Measurements from ENCODE around the gene ZSCAN22. TPM values are rescaled to one million over a fixed set of nuclear protein-coding genes. Genes with fewer than 3 reads are reported as not detected.
A peak's percentile ranks its signal among the peaks of the same experiment; 100 is the strongest.

Gene ZSCAN22
- total RNA-seq, 1 donor from 2014 or later: 6.3 TPM

DNA sequence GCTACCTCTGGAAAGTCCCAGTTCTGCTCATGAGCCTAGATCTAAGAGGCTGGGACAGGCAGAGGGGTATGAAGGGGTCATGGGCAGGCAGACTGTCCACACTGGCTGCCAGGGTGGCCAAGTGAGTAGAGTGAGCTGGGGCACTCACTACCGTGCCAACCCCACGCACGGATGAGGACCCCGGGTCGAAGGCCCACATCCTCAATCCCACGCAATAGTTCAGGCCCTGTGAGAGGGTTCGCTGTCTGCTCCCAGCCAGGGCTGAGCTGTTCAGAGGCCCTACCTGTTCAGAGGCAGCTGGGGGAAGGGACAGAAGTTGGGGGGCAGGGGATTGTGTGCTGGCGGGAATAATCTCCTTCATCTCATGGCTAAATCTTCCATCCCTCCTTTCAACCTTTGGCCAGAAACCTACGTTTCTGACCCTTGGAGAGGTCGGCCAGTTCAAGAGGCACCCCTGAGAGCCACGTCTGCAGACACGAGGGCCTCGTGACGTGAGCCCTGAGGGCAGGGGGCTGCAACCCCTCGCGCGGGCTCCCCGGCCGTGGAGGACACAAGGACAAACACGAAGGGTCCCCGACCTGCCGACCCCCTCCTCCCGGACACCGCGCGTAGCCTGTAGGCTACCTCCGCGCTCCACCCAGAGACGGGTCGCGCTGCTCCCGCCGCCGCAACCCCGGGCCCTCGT, 59.2 kb downstream of the ZSCAN22 start:
- H3K27ac Mint-ChIP-seq (ENCODE audit: unreplicated experiment): peak overlapping the region; percentile 100
- DNase-seq (ENCODE audit: low read depth, low spot score): no peak
- peaks cover 4% of the 10 kb centered on the region for H3K27me3 Mint-ChIP-seq (ENCODE audit: low read depth)
- peaks cover 15% of the 10 kb centered on the region for H3K36me3 Mint-ChIP-seq (ENCODE audit: low read depth)
- peak overlapping the region; percentile 99 for H3K4me3 Mint-ChIP-seq
- TF ChIP-seq, protein P1, sequence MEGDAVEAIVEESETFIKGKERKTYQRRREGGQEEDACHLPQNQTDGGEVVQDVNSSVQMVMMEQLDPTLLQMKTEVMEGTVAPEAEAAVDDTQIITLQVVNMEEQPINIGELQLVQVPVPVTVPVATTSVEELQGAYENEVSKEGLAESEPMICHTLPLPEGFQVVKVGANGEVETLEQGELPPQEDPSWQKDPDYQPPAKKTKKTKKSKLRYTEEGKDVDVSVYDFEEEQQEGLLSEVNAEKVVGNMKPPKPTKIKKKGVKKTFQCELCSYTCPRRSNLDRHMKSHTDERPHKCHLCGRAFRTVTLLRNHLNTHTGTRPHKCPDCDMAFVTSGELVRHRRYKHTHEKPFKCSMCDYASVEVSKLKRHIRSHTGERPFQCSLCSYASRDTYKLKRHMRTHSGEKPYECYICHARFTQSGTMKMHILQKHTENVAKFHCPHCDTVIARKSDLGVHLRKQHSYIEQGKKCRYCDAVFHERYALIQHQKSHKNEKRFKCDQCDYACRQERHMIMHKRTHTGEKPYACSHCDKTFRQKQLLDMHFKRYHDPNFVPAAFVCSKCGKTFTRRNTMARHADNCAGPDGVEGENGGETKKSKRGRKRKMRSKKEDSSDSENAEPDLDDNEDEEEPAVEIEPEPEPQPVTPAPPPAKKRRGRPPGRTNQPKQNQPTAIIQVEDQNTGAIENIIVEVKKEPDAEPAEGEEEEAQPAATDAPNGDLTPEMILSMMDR (conservative IDR thresholded peaks at IDR 0.05): no peak
- H3K9me3 Mint-ChIP-seq: no peaks in the 10 kb centered on the region
- peaks cover 39% of the 10 kb centered on the region for H3K4me1 Mint-ChIP-seq

DNA sequence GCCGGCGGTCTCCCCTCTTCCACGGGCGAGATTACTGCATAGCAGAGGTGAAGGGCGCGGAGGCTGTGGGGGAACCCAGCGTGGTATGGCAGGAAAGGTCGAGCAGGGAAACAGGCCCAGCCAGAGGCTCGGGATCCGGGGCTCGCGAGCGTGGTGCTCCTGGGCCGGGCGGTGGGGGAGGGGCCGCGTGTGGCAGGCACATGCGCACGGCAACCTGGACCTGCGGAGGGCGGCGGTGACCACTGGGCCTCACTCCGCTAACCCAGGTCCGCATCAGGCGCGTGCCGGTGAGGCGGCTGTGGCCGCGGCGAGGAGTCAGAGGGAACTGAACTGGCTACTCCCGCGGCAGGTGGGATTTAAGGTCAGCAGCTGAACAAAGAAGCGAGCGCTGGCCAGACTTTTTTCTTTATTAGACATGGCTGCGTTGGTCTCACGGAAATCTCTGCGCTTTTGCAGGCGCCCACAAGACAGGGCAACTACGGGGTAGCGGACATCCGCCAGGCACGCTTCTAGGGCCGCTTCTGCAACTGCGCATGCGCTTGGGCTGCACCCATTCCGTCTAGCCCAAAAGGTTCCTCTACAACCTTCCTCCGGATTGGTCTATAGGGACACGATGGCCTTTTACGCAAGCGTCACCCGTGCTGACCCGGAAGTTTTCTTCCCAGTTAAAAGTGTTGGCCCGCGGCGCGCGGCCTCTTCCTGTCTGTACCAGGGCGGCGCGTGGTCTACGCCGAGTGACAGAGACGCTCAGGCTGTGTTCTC, 60.0 kb downstream of the ZSCAN22 start, which contains the start of gene RPS5:
Gene RPS5 (plus strand): TSS at position 694 of the 762 bp plus-strand sequence. CDS start 869 bp downstream, outside the sequence.
- H3K36me3 Mint-ChIP-seq (ENCODE audit: low read depth): peaks cover 15% of the 10 kb centered on the region
- H3K27ac Mint-ChIP-seq (ENCODE audit: unreplicated experiment): peak within 1 kb of the TSS; percentile 100
- TF ChIP-seq, protein P1 (conservative IDR thresholded peaks at IDR 0.05): no peak
- DNase-seq (ENCODE audit: low read depth, low spot score): peak; percentile 87
- no peaks in the 10 kb centered on the region for H3K9me3 Mint-ChIP-seq
- H3K4me3 Mint-ChIP-seq: peak within 1 kb of the TSS; percentile 99
- peaks cover 36% of the 10 kb centered on the region for H3K4me1 Mint-ChIP-seq
- H3K27me3 Mint-ChIP-seq (ENCODE audit: low read depth): peaks cover 4% of the 10 kb centered on the region

DNA sequence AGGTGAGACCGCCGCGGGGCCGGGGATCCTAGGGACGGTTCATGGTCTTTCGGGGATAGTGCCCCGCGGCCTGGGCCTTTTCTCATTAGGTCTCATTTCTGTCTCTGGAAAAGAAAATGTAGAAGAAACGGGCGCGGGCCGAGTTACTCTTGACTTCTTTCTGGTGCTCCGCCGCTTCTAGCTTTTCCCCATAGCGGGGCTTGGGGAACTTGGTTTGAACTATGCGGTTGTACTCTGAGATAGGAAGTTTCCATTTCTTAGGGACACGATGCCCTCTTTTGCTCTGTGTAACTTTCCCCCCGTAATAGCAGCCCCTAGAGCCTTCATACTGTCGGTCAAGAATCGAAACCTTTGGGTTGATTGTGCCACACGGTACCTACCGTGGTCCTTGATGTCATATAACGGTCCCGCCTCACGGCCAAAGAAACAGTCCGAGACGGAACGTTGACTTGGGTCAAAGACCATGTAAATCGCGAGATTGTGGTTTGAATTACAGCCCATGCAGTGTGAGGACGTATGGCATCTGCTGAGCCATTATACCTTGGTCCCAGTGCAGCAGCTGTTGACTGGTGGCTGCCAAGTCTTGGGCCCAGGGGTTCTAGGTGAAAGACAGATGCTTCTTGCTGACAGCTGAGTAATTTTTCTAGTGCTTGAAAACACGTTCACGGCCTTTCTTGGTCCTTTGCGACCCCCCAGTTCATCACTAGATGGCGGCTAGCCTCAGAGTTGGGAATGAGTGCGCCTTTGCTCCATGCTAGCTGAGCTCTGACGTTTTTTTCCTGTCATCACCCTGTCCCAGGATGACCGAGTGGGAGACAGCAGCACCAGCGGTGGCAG, 60.8 kb downstream of the ZSCAN22 start:
- peaks cover 4% of the 10 kb centered on the region for H3K27me3 Mint-ChIP-seq (ENCODE audit: low read depth)
- peaks cover 15% of the 10 kb centered on the region for H3K36me3 Mint-ChIP-seq (ENCODE audit: low read depth)
- H3K4me3 Mint-ChIP-seq: peak overlapping the region; percentile 99
- TF ChIP-seq, protein P1 (conservative IDR thresholded peaks at IDR 0.05): no peak
- peaks cover 36% of the 10 kb centered on the region for H3K4me1 Mint-ChIP-seq
- peak overlapping the region; percentile 100 for H3K27ac Mint-ChIP-seq (ENCODE audit: unreplicated experiment)
- no peak for DNase-seq (ENCODE audit: low read depth, low spot score)
- H3K9me3 Mint-ChIP-seq: no peaks in the 10 kb centered on the region

DNA sequence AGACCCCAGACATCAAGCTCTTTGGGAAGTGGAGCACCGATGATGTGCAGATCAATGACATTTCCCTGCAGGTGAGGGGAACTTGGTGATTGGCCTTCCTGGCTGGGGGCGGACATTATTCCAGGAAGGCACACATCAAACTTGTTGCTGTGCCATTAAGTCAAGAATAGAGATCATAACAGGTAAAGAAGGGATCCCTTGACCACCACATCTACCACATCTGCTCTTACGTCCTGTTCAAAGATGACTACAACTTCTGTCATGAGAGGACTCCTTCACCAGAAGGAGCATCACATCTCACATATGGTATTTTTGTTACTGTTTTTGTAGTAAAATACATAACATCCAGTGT, 61.4 kb downstream of the ZSCAN22 start:
- H3K36me3 Mint-ChIP-seq (ENCODE audit: low read depth): peaks cover 15% of the 10 kb centered on the region
- no peak overlapping the region for H3K27ac Mint-ChIP-seq (ENCODE audit: unreplicated experiment)
- no peak for DNase-seq (ENCODE audit: low read depth, low spot score)

More for the DNA sequence above, 61.4 kb downstream of the ZSCAN22 start:
- TF ChIP-seq, protein P1 (conservative IDR thresholded peaks at IDR 0.05): no peak
- Mint-ChIP-seq H3K27me3 (ENCODE audit: low read depth) (peaks cover 4% of the 10 kb centered on the region), H3K9me3 (no peaks in the 10 kb centered on the region), H3K4me1 (peaks cover 36% of the 10 kb centered on the region), H3K4me3 (peak overlapping the region; percentile 99)

Small RNA genes within 50 kb of the gene (microRNA-seq; reads per million reads assigned to microRNA genes)
- gene MIR4754 (2.4 reads per million), gene MIR6806 (not detected)

Other genes with a start within 250 kb of the ZSCAN22 start
- 56.6 and 58.8 TPM in 2 replicates for gene ZSCAN18, start 228.8 kb upstream of the ZSCAN22 start, total RNA-seq
- 13.0 and 14.0 TPM in 2 replicates for gene ZNF329, start 176.2 kb upstream of the ZSCAN22 start, total RNA-seq
- gene ZNF274, start 143.9 kb upstream of the ZSCAN22 start, total RNA-seq: 25.6 and 26.8 TPM in 2 replicates
- 47.4 and 56.1 TPM in 2 replicates for gene ZNF544, start 98.1 kb upstream of the ZSCAN22 start, total RNA-seq
- gene ZNF8, start 48.0 kb upstream of the ZSCAN22 start, total RNA-seq: 20.0 and 20.5 TPM in 2 replicates
- gene ERVK3-1, start 21.6 kb upstream of the ZSCAN22 start, total RNA-seq: 46.4 and 47.6 TPM in 2 replicates
- 17.6 and 17.8 TPM in 2 replicates for gene A1BG, start 26.5 kb downstream of the ZSCAN22 start, total RNA-seq
- 8.4 and 9.1 TPM in 2 replicates for gene ZNF497, start 35.8 kb downstream of the ZSCAN22 start, total RNA-seq
- 4.5 and 5.0 TPM in 2 replicates for gene ZNF837, start 54.0 kb downstream of the ZSCAN22 start, total RNA-seq
- 1,209 and 1,215 TPM in 2 replicates for gene RPS5, start 60.3 kb downstream of the ZSCAN22 start, total RNA-seq
- 1.5 and 1.6 TPM in 2 replicates for gene RNF225, start 68.7 kb downstream of the ZSCAN22 start, total RNA-seq
- 28.4 and 31.1 TPM in 2 replicates for gene ZNF584, start 81.7 kb downstream of the ZSCAN22 start, total RNA-seq
- 0.28 and 0.52 TPM in 2 replicates for gene ZNF132, start 113.2 kb downstream of the ZSCAN22 start, total RNA-seq
- gene ZNF324B, start 124.6 kb downstream of the ZSCAN22 start, total RNA-seq: 11.9 and 14.8 TPM in 2 replicates
- gene ZNF324, start 140.1 kb downstream of the ZSCAN22 start, total RNA-seq: 17.5 and 18.8 TPM in 2 replicates
- gene ZNF446, start 149.4 kb downstream of the ZSCAN22 start, total RNA-seq: 16.5 and 18.6 TPM in 2 replicates
- gene SLC27A5, start 185.0 kb downstream of the ZSCAN22 start, total RNA-seq: 16.2 and 17.5 TPM in 2 replicates
- 24.1 and 27.3 TPM in 2 replicates for gene ZBTB45, start 192.8 kb downstream of the ZSCAN22 start, total RNA-seq
- 964 and 1,000 TPM in 2 replicates for gene TRIM28, start 217.1 kb downstream of the ZSCAN22 start, total RNA-seq
- 61.6 and 64.6 TPM in 2 replicates for gene CHMP2A, start 228.1 kb downstream of the ZSCAN22 start, total RNA-seq
- 113 and 119 TPM in 2 replicates for gene UBE2M, start 231.6 kb downstream of the ZSCAN22 start, total RNA-seq
- 40.5 and 43.3 TPM in 2 replicates for gene MZF1, start 246.3 kb downstream of the ZSCAN22 start, total RNA-seq